HCT116 (cell line): ENCODE data around the gene AQP5.

Experiments used
- EZH2 ChIP-seq: fragments of 200-600 bp; sonication (generic); IDR thresholded peaks from 2 replicates; pipeline ENCODE4 v1.6.1; 2017; ENCODE audit warnings: antibody characterized with exemption, mixed run types
- EZH2phosphoT487 ChIP-seq: fragments of 200-600 bp; IDR thresholded peaks from 2 replicates; pipeline ENCODE4 v1.6.1; 2018; ENCODE audit warnings: antibody characterized with exemption, borderline replicate concordance
- FOSL1 ChIP-seq: IDR thresholded peaks from 2 replicates; pipeline ENCODE4 v1.6.1; 2012; ENCODE audit warnings: low read depth
- JUND ChIP-seq: IDR thresholded peaks from 2 replicates; pipeline ENCODE4 v1.6.1; 2012
- POLR2A ChIP-seq: IDR thresholded peaks from 2 replicates; pipeline ENCODE4 v1.7.0; 2011; ENCODE audit warnings: borderline replicate concordance; ENCODE audit not compliant: insufficient read depth, insufficient read length; ENCODE audit errors: extremely low read depth
- SP1 ChIP-seq: IDR thresholded peaks from 2 replicates; pipeline ENCODE4 v1.6.1; 2012; ENCODE audit warnings: low read depth
- SRF ChIP-seq: IDR thresholded peaks from 2 replicates; pipeline ENCODE4 v1.6.1; 2012; ENCODE audit warnings: low read depth
- ZFX ChIP-seq: fragments of 450-650 bp; IDR thresholded peaks from 2 replicates; pipeline ENCODE4 v1.6.1; 2017
- TF ChIP-seq, protein P1 (sequence below), 3 experiments: fragments of 200-600 bp in 1 of 3; sonication (generic) in 1 of 3; IDR thresholded peaks in 2 of 3; conservative IDR thresholded peaks in 1 of 3; 2 replicates each; pipeline ENCODE4 v1.5.1; 2012 to 2017; ENCODE audit warnings: low read depth in 2 of 3, low read length in 2 of 3, antibody characterized with exemption in 1 of 3, borderline replicate concordance in 1 of 3, control low read depth in 1 of 3, mild to moderate bottlenecking in 1 of 3, mixed read lengths in 1 of 3, mixed run types in 1 of 3, moderate library complexity in 1 of 3; ENCODE audit not compliant: insufficient read depth in 1 of 3
- TF ChIP-seq, protein P2 (sequence below): IDR thresholded peaks from 2 replicates; pipeline ENCODE4 v1.6.1; 2012

DNA sequence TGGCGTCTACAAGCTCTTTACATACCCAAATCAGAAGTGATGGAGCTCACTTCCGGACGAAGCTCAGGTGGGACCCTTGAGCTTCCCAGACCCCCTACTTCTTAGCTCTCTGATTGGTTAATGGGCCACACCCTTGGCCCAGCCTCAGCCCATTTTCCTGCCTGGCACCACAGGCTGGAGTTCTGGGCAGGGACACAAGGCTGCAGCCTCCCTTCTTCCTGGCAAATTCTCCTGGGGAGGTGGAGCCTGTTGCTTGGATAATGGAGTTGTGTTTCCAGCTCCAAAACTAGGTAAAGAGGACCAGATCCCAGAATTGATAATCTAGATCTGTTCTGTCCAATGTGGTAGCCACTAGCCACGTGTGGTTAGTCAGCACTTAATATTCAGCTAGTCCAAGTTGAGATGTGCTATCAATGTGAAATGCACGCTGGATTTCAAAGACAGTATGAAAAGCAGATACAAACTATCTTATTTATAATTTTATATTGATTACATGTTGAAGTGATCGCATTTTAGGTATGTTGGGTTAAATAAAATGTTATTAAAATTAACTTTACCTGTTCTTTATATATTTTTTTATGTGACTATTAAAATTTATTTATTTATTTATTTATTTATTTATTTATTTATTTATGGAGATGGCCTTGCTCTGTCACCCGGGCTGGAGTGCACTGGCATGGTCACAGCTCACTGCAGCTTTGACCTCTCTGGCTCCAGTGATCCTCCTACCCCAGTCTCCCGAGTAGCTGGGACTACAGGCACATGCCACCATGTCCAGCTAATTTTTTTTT, 45.3 kb upstream of the AQP5 start:
- TF ChIP-seq SP1 (no peak), POLR2A (no peak), EZH2phosphoT487 (no peak), FOSL1 (no peak), EZH2 (no peak), SRF (no peak), ZFX (no peak), JUND (no peak)
- TF ChIP-seq, protein P1, sequence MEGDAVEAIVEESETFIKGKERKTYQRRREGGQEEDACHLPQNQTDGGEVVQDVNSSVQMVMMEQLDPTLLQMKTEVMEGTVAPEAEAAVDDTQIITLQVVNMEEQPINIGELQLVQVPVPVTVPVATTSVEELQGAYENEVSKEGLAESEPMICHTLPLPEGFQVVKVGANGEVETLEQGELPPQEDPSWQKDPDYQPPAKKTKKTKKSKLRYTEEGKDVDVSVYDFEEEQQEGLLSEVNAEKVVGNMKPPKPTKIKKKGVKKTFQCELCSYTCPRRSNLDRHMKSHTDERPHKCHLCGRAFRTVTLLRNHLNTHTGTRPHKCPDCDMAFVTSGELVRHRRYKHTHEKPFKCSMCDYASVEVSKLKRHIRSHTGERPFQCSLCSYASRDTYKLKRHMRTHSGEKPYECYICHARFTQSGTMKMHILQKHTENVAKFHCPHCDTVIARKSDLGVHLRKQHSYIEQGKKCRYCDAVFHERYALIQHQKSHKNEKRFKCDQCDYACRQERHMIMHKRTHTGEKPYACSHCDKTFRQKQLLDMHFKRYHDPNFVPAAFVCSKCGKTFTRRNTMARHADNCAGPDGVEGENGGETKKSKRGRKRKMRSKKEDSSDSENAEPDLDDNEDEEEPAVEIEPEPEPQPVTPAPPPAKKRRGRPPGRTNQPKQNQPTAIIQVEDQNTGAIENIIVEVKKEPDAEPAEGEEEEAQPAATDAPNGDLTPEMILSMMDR (IDR thresholded peaks at IDR 0.05 in 2 of 3, conservative IDR thresholded peaks at IDR 0.05 in 1 of 3; ENCODE audit: borderline replicate concordance in 1 of 3, insufficient read depth in 1 of 3, low read depth in 2 of 3, low read length in 2 of 3) = no peak
- TF ChIP-seq, protein P2, sequence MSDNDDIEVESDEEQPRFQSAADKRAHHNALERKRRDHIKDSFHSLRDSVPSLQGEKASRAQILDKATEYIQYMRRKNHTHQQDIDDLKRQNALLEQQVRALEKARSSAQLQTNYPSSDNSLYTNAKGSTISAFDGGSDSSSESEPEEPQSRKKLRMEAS = no peak
